HG02840 (cell line): Measurements from ENCODE around the gene SYTL5.

ENCODE experiments used
- ATAC-seq: cut with Tn5 transposase; IDR thresholded peaks from one replicate; pipeline ENCODE4 v1.9.1; 2021; ENCODE audit warnings: mild to moderate bottlenecking, moderate library complexity, moderate number of reproducible peaks; ENCODE audit not compliant: unreplicated experiment, low FRiP score

The SYTL5 gene

DNA sequence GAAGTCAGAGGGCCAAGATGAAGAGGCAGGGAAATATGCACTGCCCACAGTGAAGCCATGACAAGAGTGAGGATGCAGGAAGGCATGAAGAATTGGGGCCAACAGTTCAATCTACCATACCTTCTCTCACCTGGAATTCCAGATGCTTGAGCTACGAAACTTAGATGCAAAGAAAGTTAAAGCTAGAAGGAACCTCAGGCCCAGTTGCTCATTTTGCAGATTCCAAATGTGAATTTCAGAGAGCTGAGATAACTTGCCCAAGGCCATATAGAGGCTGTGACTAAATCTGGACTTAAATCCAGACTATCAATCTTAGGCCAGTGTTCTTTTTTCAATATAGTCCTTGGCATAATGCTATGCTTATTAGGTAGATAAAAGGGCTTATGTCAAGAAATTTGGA lies 121.6 kb downstream of the SYTL5 start:
- ATAC-seq = no peak

DNA sequence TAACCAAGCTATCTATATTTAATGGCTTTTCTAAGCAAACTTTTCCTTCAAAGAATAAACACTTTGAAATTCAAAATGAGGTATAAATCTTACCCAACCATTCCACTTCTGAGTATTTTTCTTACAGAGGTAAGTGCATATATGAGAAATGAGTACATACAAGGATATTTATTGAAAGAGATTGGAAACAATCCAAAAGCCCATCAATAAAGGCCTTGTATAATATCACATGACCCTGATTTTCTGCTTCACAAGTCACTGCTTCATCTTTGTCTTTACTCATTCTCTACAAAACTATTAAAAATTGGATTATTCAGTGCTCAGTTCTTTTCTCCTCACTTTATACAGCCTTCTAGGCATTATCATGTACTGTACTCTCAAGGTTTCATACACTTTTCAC lies 123.0 kb downstream of the SYTL5 start:
- ATAC-seq = no peak

DNA sequence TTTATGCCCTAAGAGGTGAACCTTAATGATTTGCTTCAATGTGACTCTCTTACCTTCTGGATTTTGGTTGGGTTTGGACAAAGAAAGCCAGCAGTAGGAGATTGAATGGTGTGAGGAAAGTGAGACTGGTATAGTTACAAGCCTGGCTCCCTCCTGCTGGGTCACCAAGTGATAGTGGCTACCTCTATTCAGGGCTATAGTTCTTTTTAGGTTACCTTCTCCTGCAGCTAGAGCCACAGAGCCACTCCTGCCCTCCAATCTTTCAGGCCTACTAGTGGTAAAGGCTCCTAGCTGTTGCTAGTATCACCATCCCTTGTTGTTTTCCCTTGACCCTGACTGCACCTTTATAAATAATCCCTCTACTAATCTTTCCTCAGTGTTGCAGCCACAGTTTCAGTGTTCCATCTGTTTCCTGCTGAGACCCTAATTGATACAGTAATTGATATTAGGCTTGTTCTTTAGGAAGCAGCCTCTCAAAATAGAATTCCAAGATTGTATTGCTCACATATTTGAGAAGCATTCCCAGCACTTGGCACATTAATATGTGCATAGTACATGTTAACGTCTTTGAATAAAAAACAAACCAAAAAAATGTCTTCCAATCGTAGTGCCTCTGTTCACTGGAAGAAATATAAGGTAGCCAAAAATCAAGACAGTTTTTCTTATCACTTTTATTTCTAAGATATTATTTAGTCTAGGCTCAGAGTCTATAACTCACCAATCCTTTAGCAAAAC lies 132.0 kb downstream of the SYTL5 start:
- ATAC-seq = no peak

DNA sequence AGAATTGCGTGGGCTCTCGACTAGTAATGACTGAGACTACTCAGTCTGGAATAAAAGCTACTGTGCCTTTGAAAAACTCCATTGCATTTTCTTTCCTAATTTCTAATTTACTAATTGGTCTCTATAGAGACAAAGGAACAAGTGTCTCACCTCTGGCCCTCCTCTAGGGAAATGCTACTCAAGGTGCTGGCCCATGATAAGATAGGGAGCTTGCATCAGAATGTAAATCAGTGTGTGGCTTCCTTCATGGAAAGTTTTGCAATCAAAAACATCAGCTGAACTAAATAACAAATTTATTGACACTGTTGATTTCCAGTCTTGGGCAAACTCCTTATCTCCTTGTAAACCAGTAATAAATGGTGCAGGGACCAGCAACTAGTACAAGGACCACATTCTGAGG lies 132.5 kb downstream of the SYTL5 start:
- no peak for ATAC-seq

DNA sequence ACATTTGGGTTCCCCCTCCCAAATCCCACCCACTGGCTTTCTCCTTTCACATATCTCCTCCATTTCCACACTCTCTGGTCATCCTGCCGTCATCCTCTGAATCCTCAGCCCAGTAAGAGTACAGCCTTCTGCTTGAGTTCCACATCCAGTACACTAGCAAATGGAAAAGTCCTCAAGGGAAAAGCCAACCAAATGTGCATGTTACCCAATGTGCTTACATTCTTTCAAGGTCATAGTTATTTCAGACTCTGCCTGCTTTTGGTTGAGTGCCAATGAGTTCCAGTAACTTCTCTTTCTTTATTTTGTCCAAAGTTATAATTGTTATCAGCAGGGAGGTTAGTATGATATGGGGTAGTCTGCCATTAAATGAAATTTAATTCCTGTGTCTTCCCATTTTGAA lies 136.3 kb downstream of the SYTL5 start:
- no peak for ATAC-seq

DNA sequence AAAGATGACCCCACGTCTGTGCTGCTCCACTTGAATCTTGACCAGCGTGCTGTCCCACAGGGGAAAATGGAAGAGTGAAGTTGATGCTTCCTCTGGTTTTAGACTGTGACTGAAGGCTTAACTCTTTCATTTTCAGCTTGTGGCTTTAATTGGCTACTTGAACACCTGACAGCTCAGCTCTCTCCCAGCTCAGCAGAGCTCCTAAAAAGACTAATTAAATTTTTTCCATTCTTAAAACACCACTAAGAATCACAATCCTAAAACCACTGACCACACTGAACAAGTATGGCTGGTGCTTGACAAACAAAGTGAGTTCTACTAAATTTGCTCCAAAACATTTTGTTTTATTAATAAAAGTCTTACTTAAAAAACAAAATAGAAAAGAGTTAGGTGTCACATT lies 142.7 kb downstream of the SYTL5 start:
- no peak for ATAC-seq

DNA sequence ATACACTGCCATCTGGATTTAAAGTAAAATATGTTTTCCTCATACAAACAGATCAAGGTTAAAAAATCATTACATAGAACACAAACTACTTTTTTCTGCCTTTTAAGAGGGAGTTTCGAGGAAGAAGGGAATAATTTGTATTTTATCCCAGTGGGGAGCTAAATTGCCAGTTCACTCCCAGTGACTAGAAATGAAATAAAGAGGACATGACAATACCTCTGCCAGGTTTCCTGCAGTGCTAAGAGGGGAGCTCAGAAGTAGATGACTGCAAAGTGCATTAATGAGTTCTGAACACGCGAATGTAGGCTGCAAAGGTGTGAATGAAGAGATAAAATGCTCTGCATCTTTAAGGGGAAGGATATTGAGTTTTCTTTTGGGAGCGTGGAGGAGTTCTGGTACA lies 144.6 kb downstream of the SYTL5 start:
- no peak for ATAC-seq

DNA sequence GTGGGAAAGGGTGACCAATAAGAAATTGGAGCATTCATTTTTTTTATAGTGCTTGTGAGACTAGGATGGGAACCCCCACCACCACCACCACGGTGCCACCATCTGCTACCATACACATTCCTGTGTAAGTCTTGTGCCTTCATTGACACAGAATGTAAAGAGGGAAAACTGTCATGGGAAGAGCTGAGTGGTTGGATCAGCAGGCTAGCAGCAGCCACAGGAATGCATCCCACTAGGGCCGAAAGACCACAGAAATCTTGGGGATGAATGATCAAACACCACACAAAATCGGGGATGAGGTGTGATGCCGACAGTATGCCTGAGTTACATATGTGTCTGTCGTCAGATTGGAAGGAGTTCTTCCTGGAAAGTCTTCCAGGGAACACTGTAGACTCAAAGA lies 145.1 kb downstream of the SYTL5 start:
- no peak for ATAC-seq

DNA sequence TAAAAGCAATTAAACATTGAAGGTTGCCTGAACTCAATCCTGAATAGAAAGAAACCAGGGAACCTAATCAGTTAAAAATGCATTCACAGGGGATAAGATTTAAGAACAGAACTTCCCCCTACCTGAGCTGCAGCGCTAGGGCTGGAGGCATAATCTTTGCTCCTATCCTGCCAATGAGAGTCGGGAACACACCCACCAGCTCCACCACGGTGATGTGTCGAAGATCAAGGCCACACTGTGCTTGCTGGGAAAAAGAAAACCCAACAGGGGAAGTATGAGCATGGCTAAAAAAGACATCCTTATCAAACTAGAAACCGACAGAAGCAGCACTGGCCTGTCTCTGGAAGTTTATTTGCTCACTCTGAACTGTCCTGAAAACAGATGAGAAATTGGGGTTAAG lies 148.0 kb downstream of the SYTL5 start:
- ATAC-seq = no peak

DNA sequence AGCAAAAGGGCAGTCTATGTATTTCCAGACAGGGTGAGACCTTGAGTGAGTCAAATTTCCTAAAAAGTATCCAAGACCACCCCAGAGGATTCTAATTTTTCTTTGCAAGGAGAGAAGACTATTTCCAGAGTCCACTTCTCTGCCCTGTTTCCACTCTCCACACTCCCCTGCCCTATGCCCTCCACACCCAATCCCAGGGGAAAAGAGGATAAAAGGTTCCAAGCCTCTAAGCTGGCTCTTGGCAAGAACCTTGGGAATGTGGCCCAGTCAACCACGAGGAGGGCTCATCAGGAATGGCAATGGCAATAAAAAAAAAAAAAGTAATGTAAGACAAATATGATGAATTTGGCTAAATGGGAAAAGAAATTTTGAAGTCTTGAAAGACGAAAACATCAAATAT lies 148.5 kb downstream of the SYTL5 start:
- no peak for ATAC-seq

DNA sequence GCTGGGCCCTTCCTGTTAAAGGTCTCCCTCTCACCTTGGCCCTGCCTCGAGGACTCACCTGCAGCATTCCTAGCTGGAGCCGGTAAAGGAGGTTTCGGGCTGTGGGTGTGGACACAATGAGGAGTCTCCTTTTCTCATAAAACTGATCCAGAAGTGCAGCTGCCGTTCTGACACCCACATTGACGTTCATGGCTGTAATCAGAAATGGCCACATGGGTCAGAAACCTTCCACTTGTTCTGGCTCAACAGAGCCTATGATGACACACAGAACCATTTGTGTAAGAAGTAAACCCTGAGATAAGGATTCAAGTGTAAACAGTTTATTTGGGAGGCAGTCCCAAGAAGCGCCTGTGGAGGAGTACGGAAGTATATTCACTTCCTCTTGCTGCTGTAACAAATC lies 150.5 kb downstream of the SYTL5 start:
- ATAC-seq = no peak

DNA sequence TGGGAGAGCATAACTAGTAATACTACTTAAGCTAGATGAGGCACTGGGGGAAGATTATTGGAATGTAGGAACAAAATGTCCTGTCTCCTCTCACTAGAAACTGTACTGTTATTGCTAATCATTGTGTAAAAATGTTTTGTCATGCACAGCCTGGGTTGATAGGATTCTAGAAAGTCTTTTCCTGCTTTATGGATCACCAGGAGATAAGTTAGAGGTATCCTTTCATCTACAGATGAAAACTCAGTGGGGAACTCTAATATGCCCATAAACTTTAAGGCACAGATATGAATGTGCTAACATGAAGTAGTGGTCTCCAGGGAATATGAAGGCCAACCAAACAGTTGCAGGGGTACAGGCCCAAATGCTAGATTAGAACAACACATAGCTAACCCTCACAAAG lies 156.8 kb downstream of the SYTL5 start:
- ATAC-seq = no peak

DNA sequence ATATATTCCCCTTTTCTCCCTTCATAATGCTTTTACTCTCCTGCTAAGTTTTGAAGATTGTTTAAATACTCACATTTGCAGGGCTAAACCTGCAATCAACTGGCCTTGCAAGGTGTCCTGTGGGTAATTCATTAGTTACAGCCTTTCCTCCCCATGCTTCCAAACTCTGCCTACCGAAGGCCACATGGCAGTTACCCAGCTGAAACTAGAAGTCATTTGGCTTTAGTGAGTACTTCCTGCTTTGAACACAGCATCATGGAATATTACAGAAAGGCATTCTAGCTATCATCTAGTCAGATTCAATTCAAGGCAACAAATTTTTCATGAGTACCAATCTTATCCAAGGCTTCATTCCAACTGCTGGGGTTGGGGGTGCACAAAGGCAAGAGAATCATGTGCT lies 158.7 kb downstream of the SYTL5 start:
- no peak for ATAC-seq

DNA sequence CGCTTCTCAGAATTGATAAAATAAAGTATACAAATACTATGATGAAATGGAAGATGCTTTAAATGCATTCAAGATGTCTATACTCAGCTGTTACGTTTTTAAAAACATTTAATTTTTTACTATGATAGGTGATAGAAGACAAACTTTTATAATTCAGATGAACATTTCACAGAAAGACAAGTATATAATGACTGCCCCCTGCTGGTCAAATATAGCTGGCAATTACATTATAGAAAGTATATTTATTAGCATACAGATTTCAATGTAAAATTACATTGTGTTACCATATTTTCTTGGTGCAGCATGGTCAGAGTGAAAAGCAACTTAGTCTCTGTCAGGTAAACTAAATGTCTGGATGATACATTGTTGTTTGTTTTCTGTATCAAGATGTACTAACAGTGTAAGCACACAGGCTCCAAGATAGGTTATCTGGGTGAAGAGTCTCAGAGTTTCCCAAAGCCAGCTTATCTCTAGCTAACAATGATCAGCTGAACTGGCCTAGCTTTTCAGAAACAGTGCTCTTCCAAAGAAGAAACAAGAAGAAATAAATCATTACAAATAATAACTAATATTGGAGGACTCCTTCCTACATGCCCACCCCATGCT lies 160.2 kb downstream of the SYTL5 start:
- ATAC-seq = no peak

DNA sequence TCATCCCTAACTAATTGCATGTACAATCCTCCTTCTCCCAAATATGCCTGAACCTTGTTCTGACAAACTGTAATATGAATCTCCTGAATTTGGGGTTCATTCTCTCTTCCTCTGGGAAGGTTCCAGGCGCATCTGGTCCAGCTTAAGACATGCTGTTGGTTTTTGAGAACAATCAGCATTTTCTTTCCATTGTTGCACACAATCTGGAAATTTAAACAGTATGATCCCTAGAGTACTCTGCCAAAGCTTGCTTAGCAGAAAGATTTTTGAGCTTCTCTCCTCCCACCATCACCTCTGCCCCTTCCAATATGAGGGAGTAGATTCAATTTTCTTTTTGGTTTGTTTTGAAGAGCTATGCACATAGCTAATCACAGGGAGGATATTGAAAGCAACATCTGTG lies 164.2 kb downstream of the SYTL5 start:
- no peak for ATAC-seq

DNA sequence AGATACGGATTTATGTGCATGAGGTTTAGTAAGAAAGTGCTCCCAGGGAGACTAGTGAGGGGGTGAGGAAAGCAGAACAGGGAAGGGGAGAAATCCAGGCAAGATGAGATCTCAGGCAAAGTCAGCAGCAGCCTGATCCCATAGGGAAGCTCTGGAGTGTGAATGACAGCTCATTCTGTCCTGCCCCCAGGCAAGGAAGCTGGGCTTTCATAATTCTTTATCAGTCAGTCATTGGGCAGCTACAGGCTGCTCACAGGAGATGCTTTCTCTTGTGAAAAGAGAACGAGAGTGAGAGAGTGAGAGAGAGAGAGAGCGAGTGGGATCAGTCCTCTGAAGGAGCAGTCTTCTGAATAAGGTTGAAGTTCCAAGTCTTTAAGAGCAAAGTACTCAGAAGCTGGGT lies 166.2 kb downstream of the SYTL5 start:
- ATAC-seq = no peak

DNA sequence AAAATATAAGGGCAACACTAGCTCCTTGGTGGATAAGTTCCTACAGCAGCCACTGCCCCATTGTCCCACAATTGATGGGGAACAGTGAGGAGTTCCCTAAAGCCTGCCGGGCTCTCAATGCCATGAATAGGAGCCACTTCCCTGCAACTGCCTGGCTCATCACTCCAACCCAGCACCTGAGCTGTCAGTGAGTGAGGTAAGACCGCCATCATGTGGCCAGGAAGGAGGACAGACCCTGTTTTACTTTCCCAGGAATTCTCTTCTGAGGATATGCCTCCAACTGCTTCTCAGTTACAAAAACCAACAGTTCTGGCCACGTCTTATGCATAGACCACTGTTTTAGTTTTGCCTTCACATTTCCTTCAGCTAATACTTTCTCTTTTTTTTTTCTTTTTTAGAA lies 168.8 kb downstream of the SYTL5 start:
- no peak for ATAC-seq

DNA sequence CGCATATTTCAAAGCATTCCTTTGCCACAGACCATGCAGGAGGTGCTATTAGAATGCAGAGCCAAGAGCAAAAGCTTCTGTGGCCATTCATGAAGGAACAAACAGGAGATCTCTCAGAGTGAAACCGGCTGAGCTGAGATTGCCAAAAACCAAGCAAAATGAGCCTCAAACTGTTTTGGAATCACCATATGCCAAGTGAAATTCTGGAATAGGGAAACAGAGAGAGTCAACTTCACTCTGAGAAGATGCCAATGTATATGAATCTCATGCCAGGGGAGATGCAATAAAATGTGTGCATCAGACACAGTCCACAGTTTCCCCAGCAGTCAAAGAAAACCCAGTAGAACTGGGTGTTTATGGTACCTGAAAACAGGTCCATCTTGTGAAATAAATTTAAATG lies 172.0 kb downstream of the SYTL5 start:
- no peak for ATAC-seq
